H1 (cell line): ENCODE results near the gene DTD1. TPM values are rescaled to one million over a fixed set of nuclear protein-coding genes. Genes with fewer than 3 reads are reported as not detected.

Experiments
- CTCF ChIA-PET: fragments of 300-600 bp; sonication (Branson Sonifier 250); formaldehyde crosslinking; loops from one replicate; lab custom pipeline; 2021; ENCODE audit not compliant: partially characterized antibody; lab: Charles Lee
- POLR2A ChIA-PET: fragments of 300-600 bp; sonication (Branson Sonifier 250); formaldehyde crosslinking; loops from one replicate; lab custom pipeline; 2021; ENCODE audit warnings: inconsistent platforms; ENCODE audit not compliant: partially characterized antibody; lab: Charles Lee
- DNase-seq, 2 experiments: peaks; one replicate each; pipeline versions ENCODE4 v3.0.0 to v3.0.0-alpha.2; 2010 to 2022; ENCODE audit warnings: low spot score in 2 of 2, low read depth in 1 of 2, mixed read lengths in 1 of 2
- FAIRE-seq: peaks from 2 replicates; lab custom pipeline; 2011; peaks lifted over from hg19 to GRCh38; lab: Jason Lieb, UNC
- H2AFZ ChIP-seq: 2 replicates; pipeline ENCODE4 v1.8.1; 2012; ENCODE audit warnings: low read length, inconsistent platforms
- H2AK5ac ChIP-seq: 2 replicates; pipeline ENCODE4 v1.6.1; 2013; ENCODE audit warnings: low read depth, low read length
- H2BK120ac ChIP-seq: replicated peaks from 2 replicates; pipeline ENCODE3; 2013; ENCODE audit warnings: low read depth, low read length, inconsistent platforms
- H2BK12ac ChIP-seq: 2 replicates; pipeline ENCODE4 v1.6.1; 2013; ENCODE audit warnings: low read depth, low read length
- H2BK15ac ChIP-seq: 2 replicates; pipeline ENCODE4 v1.6.1; 2013; ENCODE audit warnings: low read length
- H2BK20ac ChIP-seq: 2 replicates; pipeline ENCODE4 v1.6.1; 2013; ENCODE audit warnings: low read length
- H2BK5ac ChIP-seq: 2 replicates; pipeline ENCODE4 v1.6.1; 2013; ENCODE audit warnings: low read depth, low read length
- H3K14ac ChIP-seq: 2 replicates; pipeline ENCODE4 v1.6.1; 2013; ENCODE audit warnings: inconsistent platforms; ENCODE audit not compliant: insufficient read length
- H3K18ac ChIP-seq: 2 replicates; pipeline ENCODE4 v1.6.1; 2013; ENCODE audit warnings: low read length; ENCODE audit errors: extremely low read depth
- H3K23ac ChIP-seq: 2 replicates; pipeline ENCODE4 v1.6.1; 2013; ENCODE audit warnings: inconsistent platforms; ENCODE audit not compliant: insufficient read length
- H3K23me2 ChIP-seq: 2 replicates; pipeline ENCODE4 v1.6.1; 2013; ENCODE audit warnings: low read depth, low read length
- H3K27ac ChIP-seq: 2 replicates; pipeline ENCODE4 v1.6.1; 2011; ENCODE audit warnings: low read depth, low read length, inconsistent platforms
- H3K27me3 ChIP-seq, 4 experiments: replicated peaks in 1 of 4; 1 replicate in 1 of 4; 2 replicates in 3 of 4; pipeline versions ENCODE4 v1.6.1 to v1.8.1; 2011 to 2013; ENCODE audit warnings: low read length in 3 of 4, mild to moderate bottlenecking in 3 of 4, inconsistent platforms in 2 of 4, mixed read lengths in 2 of 4, moderate library complexity in 1 of 4; ENCODE audit not compliant: control insufficient read depth in 3 of 4, insufficient read depth in 3 of 4; ENCODE audit errors: extremely low read depth in 1 of 4
- H3K36me3 ChIP-seq, 4 experiments: 2 replicates each; pipeline versions ENCODE4 v1.6.1 to v1.8.1; 2011 to 2013; ENCODE audit warnings: mild to moderate bottlenecking in 4 of 4, low read length in 3 of 4, moderate library complexity in 2 of 4, control low read depth in 1 of 4, inconsistent platforms in 1 of 4; ENCODE audit not compliant: insufficient read depth in 4 of 4, control insufficient read depth in 2 of 4
- H3K4ac ChIP-seq: replicated peaks from 2 replicates; pipeline ENCODE3; 2013; ENCODE audit warnings: low read length, low read depth, mixed read lengths, inconsistent platforms; ENCODE audit not compliant: insufficient read length
- H3K4me1 ChIP-seq, 4 experiments: replicated peaks in 1 of 4; 1 replicate in 1 of 4; 2 replicates in 3 of 4; pipeline versions ENCODE4 v1.6.1 to v1.8.1; 2011 to 2013; ENCODE audit warnings: low read length in 3 of 4, inconsistent platforms in 2 of 4, mixed read lengths in 1 of 4; ENCODE audit not compliant: insufficient read depth in 4 of 4, control insufficient read depth in 3 of 4
- H3K4me2 ChIP-seq, 2 experiments: 2 replicates each; pipeline versions ENCODE4 v1.6.1 to v1.8.1; 2011 to 2013; ENCODE audit warnings: low read depth in 2 of 2, low read length in 2 of 2, control low read depth in 1 of 2, inconsistent platforms in 1 of 2, mild to moderate bottlenecking in 1 of 2; ENCODE audit not compliant: insufficient read depth in 1 of 2
- H3K4me3 ChIP-seq, 4 experiments: fragments of 200-600, 300-600 bp in 1 of 4; sonication (generic), shearing (Covaris generic), sonication (Bioruptor Twin) in 1 of 4; 2 replicates each; pipeline versions ENCODE4 v1.5.1 to v1.8.1; 2011 to 2016; ENCODE audit warnings: low read length in 4 of 4, low read depth in 3 of 4, control low read depth in 2 of 4, inconsistent platforms in 2 of 4, mild to moderate bottlenecking in 2 of 4, mixed read lengths in 1 of 4, moderate library complexity in 1 of 4; ENCODE audit not compliant: insufficient read depth in 2 of 4; ENCODE audit errors: extremely low read depth in 1 of 4
- H3K56ac ChIP-seq: replicated peaks from 2 replicates; pipeline ENCODE3; 2013; ENCODE audit warnings: low read depth, mild to moderate bottlenecking, mixed read lengths, low read length, inconsistent platforms; ENCODE audit not compliant: insufficient read length
- H3K79me1 ChIP-seq: 2 replicates; pipeline ENCODE4 v1.6.1; 2013; ENCODE audit warnings: low read depth, low read length, control low read depth
- H3K79me2 ChIP-seq, 2 experiments: 2 replicates each; pipeline versions ENCODE4 v1.6.1 to v1.8.1; 2012 to 2013; ENCODE audit warnings: low read length in 2 of 2, mild to moderate bottlenecking in 2 of 2, inconsistent platforms in 1 of 2; ENCODE audit not compliant: insufficient read depth in 2 of 2, control insufficient read depth in 1 of 2
- H3K9ac ChIP-seq, 4 experiments: replicated peaks in 1 of 4; 1 replicate in 1 of 4; 2 replicates in 3 of 4; pipeline versions ENCODE4 v1.6.1 to v1.8.1; 2011 to 2013; ENCODE audit warnings: low read depth in 3 of 4, low read length in 3 of 4, control low read depth in 2 of 4, mild to moderate bottlenecking in 2 of 4, moderate library complexity in 2 of 4, inconsistent platforms in 1 of 4; ENCODE audit errors: extremely low read depth in 1 of 4
- H3K9me3 ChIP-seq, 2 experiments: 2 replicates each; pipeline versions ENCODE4 v1.6.1 to v1.8.1; 2012 to 2013; ENCODE audit warnings: mild to moderate bottlenecking in 2 of 2, moderate library complexity in 2 of 2, control low read depth in 1 of 2, inconsistent platforms in 1 of 2, low read depth in 1 of 2, low read length in 1 of 2, mixed read lengths in 1 of 2; ENCODE audit not compliant: insufficient read depth in 2 of 2
- H4K20me1 ChIP-seq, 2 experiments: replicated peaks in 1 of 2; 2 replicates each; pipeline versions ENCODE3 to v1.8.1; 2011 to 2013; ENCODE audit warnings: inconsistent platforms in 2 of 2, low read length in 2 of 2, mild to moderate bottlenecking in 1 of 2; ENCODE audit not compliant: insufficient read depth in 2 of 2, control insufficient read depth in 1 of 2
- H4K5ac ChIP-seq: 2 replicates; pipeline ENCODE4 v1.6.1; 2013; ENCODE audit warnings: low read length, low read depth, mixed read lengths, inconsistent platforms; ENCODE audit not compliant: insufficient read length
- H4K8ac ChIP-seq: 2 replicates; pipeline ENCODE4 v1.8.0; 2013; ENCODE audit warnings: mild to moderate bottlenecking, moderate library complexity, low read length, inconsistent platforms; ENCODE audit not compliant: insufficient read depth; ENCODE audit errors: extremely low read depth
- H4K91ac ChIP-seq: replicated peaks from 2 replicates; pipeline ENCODE3; 2013; ENCODE audit warnings: low read length, mixed read lengths, inconsistent platforms; ENCODE audit not compliant: insufficient read length
- CTCF ChIP-seq, 3 experiments: IDR thresholded peaks; 1 replicate in 2 of 3; 2 replicates in 1 of 3; pipeline versions ENCODE4 v1.5.1 to v1.6.1; 2011; ENCODE audit warnings: low read length in 3 of 3, mild to moderate bottlenecking in 3 of 3, inconsistent platforms in 2 of 3, low read depth in 1 of 3, moderate library complexity in 1 of 3; ENCODE audit not compliant: insufficient read depth in 1 of 3; ENCODE audit errors: control extremely low read depth in 1 of 3
- GABPA ChIP-seq: IDR thresholded peaks from 2 replicates; pipeline ENCODE4 v1.6.1; 2011; ENCODE audit warnings: mild to moderate bottlenecking, low read length, moderate library complexity, borderline replicate concordance; ENCODE audit not compliant: insufficient read depth
- POLR2A ChIP-seq, 2 experiments: IDR thresholded peaks; 1 replicate in 1 of 2; 2 replicates in 1 of 2; pipeline ENCODE4 v1.6.1; 2011; ENCODE audit warnings: low read depth in 2 of 2, low read length in 2 of 2, mild to moderate bottlenecking in 2 of 2; ENCODE audit errors: control extremely low read depth in 1 of 2
- SP2 ChIP-seq: IDR thresholded peaks from 2 replicates; pipeline ENCODE4 v1.6.1; 2012; ENCODE audit warnings: mild to moderate bottlenecking, low read length, inconsistent platforms
- USF2 ChIP-seq: IDR thresholded peaks from 2 replicates; pipeline ENCODE4 v1.6.1; 2011; ENCODE audit warnings: low read length, improper control_type of control experiment
- ZNF274 ChIP-seq: IDR thresholded peaks from 2 replicates; pipeline ENCODE4 v1.7.0; 2012; ENCODE audit warnings: low read length, borderline replicate concordance; ENCODE audit errors: extremely low read depth
- WGBS, 2 experiments: shearing (Covaris generic) in 1 of 2; methylation state at CpG; one replicate each; pipeline versions ENCODE4 v1.1.6 to v1.1.7; 2013 to 2015; ENCODE audit warnings: low lambda C conversion rate in 2 of 2, mixed read lengths in 2 of 2, inconsistent platforms in 1 of 2, low coverage in 1 of 2, missing lambda C conversion rate in 1 of 2; ENCODE audit not compliant: insufficient replicate concordance in 2 of 2, insufficient coverage in 1 of 2, insufficient read length in 1 of 2; ENCODE audit errors: extremely low coverage in 1 of 2, missing lambda C conversion rate in 1 of 2; 5-methylcytosine and 5-hydroxymethylcytosine counted together
- polyA plus RNA-seq, 7 experiments: library from polyadenylated mRNA; depleted of rRNA in 3 of 7; stranded (reverse) in 5 of 7; unstranded in 2 of 7; fragments of >200 nt in 5 of 7; fragments of 200-250 nt in 2 of 7; gene quantifications; 1 replicate in 5 of 7; 2 replicates in 1 of 7; 4 replicates in 1 of 7; pipeline versions ENCODE4 v1.2.1 to v1.2.3, GENCODE V29; 2011 to 2013; ENCODE audit warnings: missing spikeins in 2 of 7, mixed read lengths in 2 of 7
- total RNA-seq: library from RNA; stranded (reverse); fragmentation: NEBNext Ultra II Directional; extraction: Animal tissue kit (Norgen Biotek cat#: 25700); gene quantifications from 2 replicates; pipeline ENCODE4 v1.2.1, GENCODE V29; 2021

Gene DTD1
- total and polyA plus RNA-seq, 2 of the 8 experiments (the other 6 are each of a cell fraction or from before 2014, with no cell fraction given), result 49.7 to 66.6 TPM

GRCh38 chr20:18548465-18548864 lies 39.4 kb upstream of the DTD1 start:
- H3K79me2 ChIP-seq, result no peaks in the 10 kb centered on the region
- no peak overlapping the region for H3K27ac ChIP-seq
- no peak overlapping the region for H4K8ac ChIP-seq
- no peak overlapping the region for H3K9ac ChIP-seq
- 84% methylated on average over 3 of the region's 3 CpGs; no CpG with 5 or more reads in 1 of the 2 experiments for WGBS, 2 experiments
- H4K20me1 ChIP-seq, result peaks cover 3 to 6% of the 10 kb centered on the region in 2 experiments
- no peak overlapping the region for H3K56ac ChIP-seq
- no peak overlapping the region for H3K4me3 ChIP-seq
- no peaks in the 10 kb centered on the region for H3K9me3 ChIP-seq
- peaks cover 8 to 64% (median 25%) of the 10 kb centered on the region in 4 experiments for H3K36me3 ChIP-seq
- H2BK5ac ChIP-seq, result no peak overlapping the region
- TF ChIP-seq GABPA, result no peak
- no peak for TF ChIP-seq USF2
- TF ChIP-seq CTCF (IDR thresholded peaks at IDR 0.05; ENCODE audit: control extremely low read depth in 1 of 3, insufficient read depth in 1 of 3, low read depth in 1 of 3, low read length in 3 of 3), result no peak
- no peak for TF ChIP-seq ZNF274
- no peak for TF ChIP-seq POLR2A (IDR thresholded peaks at IDR 0.05; ENCODE audit: control extremely low read depth in 1 of 2, low read depth in 2 of 2, low read length in 2 of 2)
- no peak for TF ChIP-seq SP2
- H3K4ac ChIP-seq, result no peak overlapping the region
- no peak overlapping the region for H2BK20ac ChIP-seq
- no peak overlapping the region for H3K23ac ChIP-seq
- no peak overlapping the region for H3K14ac ChIP-seq
- no peak overlapping the region for H3K18ac ChIP-seq
- no peak overlapping the region for H4K91ac ChIP-seq
- CTCF ChIA-PET, result no interaction called here
- H4K5ac ChIP-seq, result no peak overlapping the region
- H2BK15ac ChIP-seq, result no peak overlapping the region
- no peak overlapping the region for H2BK12ac ChIP-seq
- H2BK120ac ChIP-seq, result no peak overlapping the region
- H3K79me1 ChIP-seq, result no peaks in the 10 kb centered on the region
- no peak overlapping the region for H2AFZ ChIP-seq
- no peaks in the 10 kb centered on the region for H3K23me2 ChIP-seq
- POLR2A ChIA-PET, result interaction anchor here (1.1 kb wide), 1 partner anchor 41 kb away, joined by 4 read pairs; the partner anchor contains the start of gene SEC23B
- H2AK5ac ChIP-seq, result no peak overlapping the region
- H3K27me3 ChIP-seq, result no peaks in the 10 kb centered on the region
- no peaks in the 10 kb centered on the region for H3K4me1 ChIP-seq
- FAIRE-seq, result no peak
- no peak for DNase-seq
- no peak overlapping the region for H3K4me2 ChIP-seq
